GM21619 (cell line): ENCODE data around the gene DDOST.
"Not testable (repeated sequence)": the region's sequence is repeated elsewhere in the genome, so short reads cannot be mapped to it uniquely, and the experiment has no call there.

Experiments used
- ATAC-seq: cut with Tn5 transposase; IDR thresholded peaks from one replicate; pipeline ENCODE4 v1.9.1; 2021; ENCODE audit not compliant: unreplicated experiment

The DDOST gene

GRCh38 chr1:20693623-20694022 is 32.5 kb upstream of the DDOST start:
- no peak for ATAC-seq

- ATAC-seq = no peak
These were observed 30.7 kb upstream of the DDOST start for GRCh38 chr1:20691872-20692271.

- no peak for ATAC-seq
These were observed 28.5 kb upstream of the DDOST start for GRCh38 chr1:20689645-20690056.

GRCh38 chr1:20686883-20687725 is 25.9 kb upstream of the DDOST start:
- ATAC-seq = no peak

- no peak for ATAC-seq
These were observed 24.6 kb upstream of the DDOST start for GRCh38 chr1:20685741-20686140.

GRCh38 chr1:20685099-20685662 is 24.0 kb upstream of the DDOST start:
- no peak for ATAC-seq

- no peak for ATAC-seq
These were observed 23.5 kb upstream of the DDOST start for GRCh38 chr1:20684651-20685050.

GRCh38 chr1:20684050-20684620 is 23.0 kb upstream of the DDOST start:
- ATAC-seq = no peak

- no peak for ATAC-seq
These were observed 22.4 kb upstream of the DDOST start for GRCh38 chr1:20683614-20684013.

- ATAC-seq = no peak
These were observed 21.5 kb upstream of the DDOST start for GRCh38 chr1:20682571-20683236.

GRCh38 chr1:20681999-20682398 is 20.8 kb upstream of the DDOST start:
- no peak for ATAC-seq

- ATAC-seq = no peak
These were observed 19.1 kb upstream of the DDOST start for GRCh38 chr1:20680269-20680668.

- no peak for ATAC-seq
These were observed 17.4 kb upstream of the DDOST start for GRCh38 chr1:20678599-20678998.

GRCh38 chr1:20673626-20674025 is 12.5 kb upstream of the DDOST start:
- not testable (repeated sequence) for ATAC-seq

GRCh38 chr1:20672265-20672632 is 11.1 kb upstream of the DDOST start:
- no peak for ATAC-seq

GRCh38 chr1:20670936-20671335 is 9.8 kb upstream of the DDOST start:
- no peak for ATAC-seq

- ATAC-seq = no peak
These were observed 7.4 kb upstream of the DDOST start for GRCh38 chr1:20668581-20668980.

- ATAC-seq = no peak
These were observed 5.6 kb upstream of the DDOST start for GRCh38 chr1:20666804-20667203.

GRCh38 chr1:20666146-20666545 is 5.0 kb upstream of the DDOST start:
- ATAC-seq = no peak

GRCh38 chr1:20665726-20666125 is 4.6 kb upstream of the DDOST start:
- ATAC-seq = no peak

GRCh38 chr1:20663969-20664715 is 3.0 kb upstream of the DDOST start:
- no peak for ATAC-seq
